ENCODE measurements around the gene SLC30A5.
A peak's percentile ranks its signal among the peaks of the same experiment; 100 is the strongest.
"Not testable (repeated sequence)": the region's sequence is repeated elsewhere in the genome, so short reads cannot be mapped to it uniquely, and the experiment has no call there.

SLC30A5 gene

DNA sequence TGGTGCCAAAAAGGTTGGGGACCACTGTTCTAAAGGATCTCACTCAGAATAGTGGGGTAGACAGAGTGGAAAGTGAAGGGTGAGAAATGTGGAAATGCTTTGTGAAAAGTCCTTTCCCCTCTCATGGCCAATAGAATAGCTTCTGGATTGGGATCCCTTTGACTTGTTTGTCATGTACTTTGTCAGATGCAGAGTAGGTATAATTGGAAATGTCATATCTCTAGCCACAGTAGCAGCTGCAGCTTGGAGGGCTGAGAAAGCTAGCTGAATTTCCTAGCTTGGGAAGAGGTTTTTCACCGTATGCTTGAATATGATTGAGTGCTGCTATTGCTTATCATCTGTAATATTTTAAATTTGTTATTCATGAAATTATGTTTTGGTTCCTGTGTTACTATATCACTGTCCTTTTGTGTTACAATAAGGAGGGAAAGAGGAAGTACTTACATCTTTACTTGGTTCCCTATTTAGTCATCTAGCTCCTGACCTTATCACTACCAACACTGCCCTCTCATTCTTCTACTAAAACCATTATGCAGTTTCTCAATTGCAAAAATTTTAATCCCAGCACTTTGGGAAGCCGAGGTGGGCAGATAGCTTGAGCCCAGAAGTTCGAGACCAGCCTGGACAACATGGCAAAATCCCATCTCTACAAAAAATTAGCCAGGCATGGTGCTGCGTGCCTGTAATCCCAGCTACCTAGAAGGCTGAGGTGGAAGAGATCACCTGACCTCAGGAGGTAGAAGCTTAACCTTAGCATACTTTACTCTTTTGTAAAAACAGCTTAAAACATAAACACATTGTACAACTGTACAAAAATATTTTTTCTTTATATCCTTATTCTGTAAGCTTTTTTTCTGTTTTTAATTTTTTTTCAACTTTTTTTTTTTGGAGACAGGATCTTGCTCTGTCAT, 12.4 kb downstream of the SLC30A5 start:
- DNase-seq = no peak

DNA sequence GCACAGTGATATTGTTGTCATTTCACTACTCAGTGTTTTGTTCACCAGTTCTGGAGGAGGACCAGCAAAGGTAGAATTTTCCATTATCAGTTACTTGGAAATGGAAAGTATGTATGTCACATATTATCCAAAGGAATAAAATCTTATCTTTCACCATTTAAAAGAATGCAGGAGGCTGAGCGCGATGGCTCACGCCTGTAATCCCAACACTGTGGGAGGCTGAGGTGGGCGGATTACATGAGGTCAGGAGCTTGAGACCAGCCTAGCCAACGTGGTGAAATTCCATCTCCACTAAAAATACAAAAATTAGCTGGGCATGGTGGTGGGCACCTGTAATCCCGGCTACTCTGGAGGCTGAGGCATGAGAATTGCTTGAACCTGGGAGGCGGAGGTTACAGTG, 14.6 kb downstream of the SLC30A5 start:
- DNase-seq = not testable (repeated sequence)

DNA sequence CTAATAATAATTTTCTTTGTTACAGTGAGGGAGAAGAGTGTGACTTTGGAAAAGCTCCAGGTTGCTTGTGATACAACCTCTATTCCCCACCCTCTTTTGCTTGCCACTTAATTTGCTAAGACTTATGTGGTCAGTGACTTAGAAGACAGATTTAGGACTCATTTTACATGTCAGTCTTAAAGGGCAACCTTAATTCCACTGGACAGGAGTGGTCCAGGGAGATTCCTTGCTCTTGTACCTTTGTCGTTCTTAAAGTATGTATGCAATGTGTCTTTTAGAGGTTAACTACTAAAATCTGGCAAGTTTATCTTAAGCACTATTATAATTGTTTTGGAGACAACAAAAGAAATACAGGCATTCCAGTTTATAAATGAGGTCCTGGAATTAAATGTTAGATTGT, 20.0 kb downstream of the SLC30A5 start:
- DNase-seq = no peak

DNA sequence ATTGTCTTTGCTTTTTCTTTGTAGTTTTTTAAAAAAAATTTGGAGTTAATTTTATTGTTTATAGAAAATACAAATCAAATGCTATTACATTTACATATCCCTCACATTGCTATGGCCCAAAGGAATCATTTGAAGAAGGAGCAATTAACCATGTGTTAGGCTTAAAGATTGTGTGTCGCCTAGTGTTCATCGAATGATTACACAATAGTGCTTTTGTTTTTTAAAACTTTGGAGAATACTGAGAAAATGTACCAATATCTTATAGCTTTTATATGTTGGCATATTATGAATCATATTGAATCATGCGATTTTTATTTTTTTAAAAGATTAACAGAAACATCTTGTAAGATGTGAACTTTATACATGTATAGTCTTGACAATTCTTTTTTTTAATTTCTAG, 21.7 kb downstream of the SLC30A5 start:
- no peak for DNase-seq

DNA sequence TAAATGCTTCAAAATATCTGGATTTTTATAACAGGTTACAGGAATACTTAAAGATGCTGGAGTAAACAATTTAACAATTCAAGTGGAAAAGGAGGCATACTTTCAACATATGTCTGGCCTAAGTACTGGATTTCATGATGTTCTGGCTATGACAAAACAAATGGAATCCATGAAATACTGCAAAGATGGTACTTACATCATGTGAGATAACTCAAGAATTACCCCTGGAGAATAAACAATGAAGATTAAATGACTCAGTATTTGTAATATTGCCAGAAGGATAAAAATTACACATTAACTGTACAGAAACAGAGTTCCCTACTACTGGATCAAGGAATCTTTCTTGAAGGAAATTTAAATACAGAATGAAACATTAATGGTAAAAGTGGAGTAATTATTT, 35.6 kb downstream of the SLC30A5 start:
- peak; percentile 63 for DNase-seq

DNA sequence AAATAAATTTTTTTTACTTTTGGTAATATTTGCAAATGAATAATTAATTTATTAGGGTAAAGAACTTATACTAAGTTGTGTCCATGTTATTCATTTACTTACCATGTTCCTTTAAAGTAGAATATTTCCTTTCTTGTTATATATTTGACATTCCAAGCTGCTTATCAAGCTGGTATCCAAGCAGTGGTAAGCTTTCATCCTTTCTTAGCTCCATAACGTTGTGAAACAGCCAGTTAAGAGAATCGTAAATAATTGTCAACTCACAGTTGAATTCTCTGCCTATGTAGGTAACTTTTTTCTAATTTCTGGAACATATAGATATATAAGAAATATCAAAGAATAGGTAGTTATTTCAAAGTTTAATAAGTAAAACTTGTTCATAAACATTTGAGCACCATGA, 36.4 kb downstream of the SLC30A5 start:
- no peak for DNase-seq

DNA sequence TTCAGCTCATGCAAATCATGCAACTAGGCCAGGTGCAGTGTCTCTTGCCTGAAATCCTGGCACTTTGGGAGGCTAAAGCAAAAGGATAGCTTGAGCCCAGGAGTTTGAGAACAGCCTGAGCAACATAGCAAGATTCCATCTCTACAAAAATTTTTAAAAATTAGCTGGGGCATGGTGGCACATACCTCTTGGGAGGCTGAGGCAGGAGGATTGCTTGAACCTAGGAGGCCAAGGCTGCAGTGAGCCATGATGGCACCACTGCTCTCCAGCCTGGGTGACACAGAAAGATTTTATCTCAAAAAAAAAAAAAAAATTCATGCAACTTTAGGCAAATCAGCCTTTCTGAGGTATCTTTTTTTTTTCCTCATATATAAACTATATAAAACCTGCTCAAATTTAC, 37.5 kb downstream of the SLC30A5 start:
- DNase-seq = no peak

DNA sequence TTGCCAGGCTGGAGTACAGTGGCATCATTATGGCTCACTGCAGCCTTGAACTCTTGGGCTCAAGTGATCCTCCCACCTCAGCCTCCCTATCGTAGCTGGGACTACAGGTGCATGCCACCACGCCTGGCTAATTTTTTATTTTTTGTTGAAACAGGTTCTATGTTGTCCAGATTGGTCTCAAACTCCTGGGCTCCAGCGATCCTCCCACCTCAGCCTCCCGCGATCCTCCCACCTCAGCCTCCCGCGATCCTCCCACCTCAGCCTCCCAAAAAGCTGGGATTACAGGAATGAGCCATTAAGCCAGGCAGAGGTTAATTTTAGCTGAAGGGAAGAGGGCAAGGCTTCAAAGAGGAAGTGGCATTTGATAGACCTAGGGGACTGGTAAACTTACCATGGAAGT, 40.3 kb downstream of the SLC30A5 start:
- no peak for DNase-seq

DNA sequence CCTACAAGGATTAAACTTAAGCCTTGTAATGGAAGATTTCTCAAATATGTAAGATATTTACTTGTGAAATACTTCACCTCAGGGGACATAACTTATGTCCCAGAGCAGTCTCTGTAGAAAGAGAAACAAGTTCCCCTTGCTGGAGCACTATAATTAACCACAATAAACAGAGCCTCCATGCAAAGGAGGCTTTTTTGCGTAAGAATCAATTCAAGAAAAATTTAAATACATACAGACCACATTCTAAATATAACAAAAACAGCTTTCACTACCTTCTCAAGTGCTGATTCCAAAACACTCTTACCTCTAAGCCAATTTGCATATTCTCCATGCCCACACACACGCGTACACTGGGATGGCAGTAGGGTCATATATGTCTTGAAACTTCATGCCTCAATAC, 42.5 kb downstream of the SLC30A5 start:
- peak; percentile 9 for DNase-seq

DNA sequence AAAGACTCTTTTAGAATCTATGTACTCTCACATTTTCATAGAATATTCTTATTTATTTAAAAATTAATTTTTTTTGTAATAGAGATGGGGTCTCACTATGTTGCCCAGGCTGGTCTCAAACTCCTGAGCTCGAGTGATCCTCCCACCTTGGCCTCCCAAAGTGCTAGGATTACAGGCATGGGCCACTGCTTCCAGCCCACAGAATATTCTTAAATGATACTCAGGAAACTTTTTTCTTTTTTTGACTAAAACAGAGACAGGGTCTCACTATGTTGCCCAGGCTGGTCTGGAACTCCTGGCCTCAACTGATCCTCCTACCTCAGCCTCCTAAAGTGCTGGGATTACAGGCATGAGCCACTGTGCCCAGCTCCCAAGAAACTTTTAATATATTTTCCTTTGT, 43.4 kb downstream of the SLC30A5 start:
- DNase-seq = not testable (repeated sequence)

DNA sequence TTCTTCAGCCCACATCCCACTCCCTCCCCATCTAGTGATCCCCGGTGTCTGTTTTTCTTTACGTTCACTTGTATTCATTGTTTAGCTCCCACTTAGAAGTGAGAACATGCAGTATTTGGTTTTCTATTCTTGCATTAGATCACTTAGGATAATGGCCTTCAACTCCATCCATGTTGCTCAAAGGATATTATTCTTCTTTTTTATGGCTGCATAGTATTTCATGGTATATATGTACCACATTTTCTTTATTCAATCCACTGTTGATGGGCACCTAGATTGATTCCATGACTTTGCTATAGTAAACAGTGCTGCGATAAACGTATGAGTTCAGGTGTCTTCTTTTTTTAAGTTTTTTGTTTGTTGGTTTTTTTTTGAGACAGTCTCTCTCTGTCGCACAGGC, 44.0 kb downstream of the SLC30A5 start:
- no peak for DNase-seq

DNA sequence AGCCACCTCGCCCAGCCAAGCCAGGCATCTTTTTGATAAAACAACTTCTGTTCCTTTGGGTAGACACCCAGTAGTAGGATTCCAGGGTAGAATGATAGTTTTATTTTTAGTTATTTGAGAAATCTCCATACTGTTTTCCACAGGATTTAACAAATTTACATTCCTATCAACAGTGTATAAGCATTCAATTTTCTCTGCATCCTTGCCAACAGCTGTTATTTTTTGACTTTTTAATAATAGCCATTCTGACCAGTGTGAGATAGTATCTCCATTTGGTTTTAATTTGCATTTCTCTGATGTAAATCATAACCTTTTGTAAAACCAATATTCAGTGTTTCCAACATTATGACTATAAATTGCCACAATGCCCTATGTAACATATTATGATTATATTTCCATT, 45.0 kb downstream of the SLC30A5 start:
- no peak for DNase-seq

DNA sequence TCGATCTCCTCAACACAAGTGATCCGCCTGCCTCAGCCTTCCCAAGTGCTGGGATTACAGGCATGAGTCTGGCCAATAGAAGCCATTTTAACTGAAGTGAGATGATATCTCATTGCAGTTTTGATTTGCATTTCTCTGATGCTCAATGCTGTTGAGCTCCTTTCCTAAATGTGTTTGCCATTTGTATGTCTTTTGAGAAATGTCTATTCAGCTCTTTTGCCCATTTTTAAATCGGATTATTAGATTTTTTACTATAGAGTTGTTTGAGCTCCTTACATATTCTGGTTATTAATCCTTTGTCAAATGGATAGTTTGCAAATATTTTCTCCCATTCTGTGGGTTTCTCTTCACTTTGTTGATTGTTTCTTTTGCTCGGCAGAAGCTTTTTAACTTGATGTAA, 46.4 kb downstream of the SLC30A5 start:
- not testable (repeated sequence) for DNase-seq

DNA sequence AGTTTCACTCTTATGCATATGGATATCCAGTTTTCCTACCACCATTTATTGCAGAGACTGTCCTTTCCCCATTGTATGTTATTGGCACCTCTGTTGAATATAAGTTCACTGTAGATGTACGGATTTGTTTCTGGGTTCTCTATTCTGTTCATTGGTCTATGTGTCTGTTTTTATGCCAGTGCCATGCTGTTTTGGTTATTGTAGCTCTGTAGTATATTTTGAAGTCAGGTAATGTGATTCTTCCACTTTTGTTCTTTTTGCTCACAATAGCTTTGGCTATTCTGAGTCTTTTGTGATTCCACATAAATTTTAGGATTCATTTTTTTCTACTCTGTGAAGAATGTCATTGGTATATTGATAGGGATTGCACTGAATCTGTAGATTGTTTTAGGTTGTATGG, 47.0 kb downstream of the SLC30A5 start:
- DNase-seq = no peak

DNA sequence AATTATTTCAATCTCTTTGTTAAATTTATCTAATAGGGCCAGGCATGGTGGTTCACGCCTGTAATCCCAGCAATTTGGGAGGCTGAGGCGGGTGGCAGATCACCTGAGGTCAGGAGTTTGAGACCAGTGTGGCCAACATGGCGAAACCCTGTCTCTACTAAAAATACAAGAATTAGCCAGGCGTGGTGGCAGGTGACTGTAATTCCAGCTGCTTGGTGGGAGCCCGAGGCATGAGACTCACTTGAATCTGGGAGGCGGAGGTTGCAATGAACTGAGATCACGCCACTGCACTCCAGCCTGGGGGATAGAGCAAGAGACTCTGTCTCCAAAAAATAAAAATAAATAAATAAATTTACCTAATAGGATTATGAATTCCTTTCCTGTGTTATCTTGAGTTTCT, 54.8 kb downstream of the SLC30A5 start:
- DNase-seq = not testable (repeated sequence)

DNA sequence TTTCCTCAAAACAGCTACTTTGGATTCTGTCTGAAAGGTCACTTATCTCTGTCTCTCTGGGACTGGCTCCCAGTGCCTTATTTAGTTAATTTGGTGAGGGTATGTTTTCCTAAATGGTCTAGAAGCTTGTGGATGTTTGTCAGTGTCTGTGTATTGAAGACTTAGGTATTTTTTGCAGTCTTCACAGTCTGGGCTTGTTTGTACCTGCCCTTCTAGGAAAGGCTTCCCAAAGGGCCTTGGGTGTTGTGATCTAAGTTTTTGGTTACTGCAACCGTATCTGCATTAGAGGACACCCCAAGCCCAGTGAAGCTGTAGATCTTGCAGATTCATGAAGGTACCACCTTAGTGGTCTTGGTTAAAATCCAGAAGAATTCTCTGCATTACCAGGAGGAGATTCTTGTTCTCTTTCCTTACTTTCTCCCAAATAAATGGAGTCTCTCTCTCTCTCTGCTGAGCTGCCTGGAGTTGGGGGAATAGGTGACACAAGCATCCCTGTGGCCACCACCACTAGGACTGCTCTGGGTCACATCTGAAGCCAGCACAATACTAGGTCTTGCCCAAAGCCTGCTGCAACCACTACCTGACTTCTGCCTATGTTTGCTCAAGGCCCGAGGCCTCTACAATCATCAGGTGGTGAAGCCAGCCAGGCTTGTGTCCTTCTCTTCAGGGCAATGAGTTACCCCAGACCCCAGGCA, 55.3 kb downstream of the SLC30A5 start:
- DNase-seq = no peak

DNA sequence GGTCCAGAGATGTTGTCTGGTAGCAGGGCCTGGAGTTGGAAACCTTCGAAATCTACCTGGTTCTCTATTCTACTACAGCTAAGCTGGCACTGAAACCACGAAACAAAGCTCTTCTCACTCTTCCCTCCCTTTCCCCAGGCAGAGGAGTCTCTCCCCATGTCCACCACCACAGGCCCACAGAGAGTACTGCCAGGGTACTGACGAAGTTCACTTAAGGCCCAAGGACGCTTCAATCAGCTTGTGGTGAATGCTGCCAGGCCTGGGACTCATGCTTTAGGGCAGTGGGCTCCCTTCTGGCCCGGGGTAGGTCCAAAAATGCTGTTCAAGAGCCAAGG, 55.8 kb downstream of the SLC30A5 start:
- DNase-seq = no peak

DNA sequence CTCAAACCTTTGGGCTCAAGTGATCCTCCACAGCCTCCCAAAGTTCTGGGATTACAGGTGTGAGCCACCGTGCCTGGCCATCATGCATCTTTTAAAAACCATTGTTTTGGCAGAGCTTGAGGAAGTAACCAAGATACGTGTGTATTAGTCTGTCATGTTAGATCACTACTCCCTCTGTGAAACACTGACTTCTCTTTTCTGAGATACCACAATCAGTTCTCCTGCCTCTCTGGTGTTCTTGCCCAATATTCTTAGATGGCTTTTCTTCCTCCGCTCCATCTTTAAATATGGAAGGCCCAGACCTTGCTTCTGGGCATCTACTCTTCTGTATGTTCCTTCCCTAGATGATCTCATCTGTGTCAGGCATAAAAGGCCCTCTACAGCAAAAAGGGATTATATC, 58.9 kb downstream of the SLC30A5 start:
- DNase-seq = no peak

DNA sequence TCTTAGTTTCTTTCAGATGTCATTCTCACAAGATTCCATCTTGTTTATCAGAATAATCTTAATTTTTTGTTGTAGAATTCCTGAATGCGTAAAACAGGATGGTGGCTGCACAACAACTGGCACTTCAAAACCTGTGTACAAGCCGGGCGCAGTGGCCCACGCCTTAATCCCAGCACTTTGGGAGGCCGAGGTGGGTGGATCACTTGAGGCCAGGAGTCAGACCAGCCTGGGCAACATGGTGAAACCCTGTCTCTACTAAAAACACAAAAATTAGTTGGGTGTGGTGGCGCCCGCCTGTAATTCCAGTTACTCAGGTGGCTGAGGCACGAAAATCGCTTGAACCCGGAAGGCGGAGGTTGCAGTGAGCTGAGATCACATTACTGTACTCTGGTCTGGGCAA, 62.6 kb downstream of the SLC30A5 start:
- no peak for DNase-seq

DNA sequence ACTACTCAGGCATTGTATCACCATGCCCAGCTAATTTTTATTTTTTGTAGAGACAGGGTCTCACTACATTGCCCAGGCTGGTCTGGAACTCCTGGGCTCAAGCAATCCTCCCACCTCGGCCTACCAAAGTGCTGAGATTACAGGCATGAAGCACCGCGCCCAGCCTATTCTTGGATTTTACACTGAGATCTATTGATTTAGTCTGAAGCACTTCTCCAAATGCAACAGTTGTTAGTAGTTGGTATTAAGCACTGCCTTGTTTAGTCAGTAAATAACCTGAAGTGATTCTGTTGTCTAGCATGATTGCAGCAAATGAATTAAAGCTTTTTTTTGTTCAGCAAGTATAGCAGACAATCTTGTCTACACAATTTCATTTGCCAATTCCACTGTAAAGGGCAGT, 64.2 kb downstream of the SLC30A5 start:
- DNase-seq = no peak

DNA sequence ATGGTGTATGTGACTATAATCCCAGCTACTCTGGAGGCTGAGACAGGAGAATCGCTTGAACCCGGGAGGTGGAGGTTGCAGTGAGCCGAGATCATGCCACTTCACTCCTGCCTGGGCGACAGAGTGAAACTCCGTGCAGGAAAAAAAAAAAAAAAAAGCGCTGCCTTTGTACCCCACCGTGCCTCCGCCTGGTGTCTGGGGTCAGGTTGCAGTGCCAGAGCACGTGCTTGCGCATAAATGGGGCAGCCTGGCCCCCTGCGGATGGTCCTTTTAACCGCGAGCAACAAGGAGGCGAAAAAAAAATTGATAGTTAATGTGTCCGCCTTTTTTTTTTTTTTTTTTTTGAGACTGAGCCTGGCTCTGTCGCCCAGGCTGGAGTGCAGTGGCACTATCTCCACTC, 66.8 kb downstream of the SLC30A5 start:
- no peak for DNase-seq

DNA sequence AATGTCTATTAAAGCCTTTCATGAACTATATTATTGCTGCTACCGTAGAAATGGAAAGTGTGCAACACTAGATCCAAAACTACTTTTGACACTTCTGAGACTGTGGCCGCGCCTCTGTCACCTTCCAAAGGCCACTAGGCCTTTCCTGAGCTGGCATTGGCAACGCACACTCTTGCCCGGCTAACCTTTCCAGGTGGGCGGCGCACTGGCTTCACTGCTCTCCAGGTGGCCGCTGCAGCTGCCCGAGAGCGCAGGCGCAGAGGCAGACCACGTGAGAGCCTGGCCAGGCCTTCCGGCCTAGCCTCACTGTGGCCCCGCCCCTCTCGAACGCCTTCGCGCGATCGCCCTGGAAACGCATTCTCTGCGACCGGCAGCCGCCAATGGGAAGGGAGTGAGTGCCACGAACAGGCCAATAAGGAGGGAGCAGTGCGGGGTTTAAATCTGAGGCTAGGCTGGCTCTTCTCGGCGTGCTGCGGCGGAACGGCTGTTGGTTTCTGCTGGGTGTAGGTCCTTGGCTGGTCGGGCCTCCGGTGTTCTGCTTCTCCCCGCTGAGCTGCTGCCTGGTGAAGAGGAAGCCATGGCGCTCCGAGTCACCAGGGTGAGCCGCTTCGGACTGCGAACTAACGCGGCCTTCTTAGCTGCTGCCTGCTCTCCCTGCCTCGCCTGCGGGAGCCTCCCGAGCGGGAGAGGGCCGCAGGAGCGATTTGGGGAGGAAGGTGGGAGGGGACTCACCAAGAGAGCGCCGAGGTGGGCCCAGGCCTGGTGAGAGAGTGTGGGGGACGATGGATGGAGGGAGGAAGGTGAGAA, 73.1 kb downstream of the SLC30A5 start, which contains the start of gene CCNB1:
Gene CCNB1, plus strand, starts transcription at position 465 of the 807 bp plus-strand sequence. Its CDS starts 113 bp downstream, at position 578.
- DNase-seq = peak; percentile 97

DNA sequence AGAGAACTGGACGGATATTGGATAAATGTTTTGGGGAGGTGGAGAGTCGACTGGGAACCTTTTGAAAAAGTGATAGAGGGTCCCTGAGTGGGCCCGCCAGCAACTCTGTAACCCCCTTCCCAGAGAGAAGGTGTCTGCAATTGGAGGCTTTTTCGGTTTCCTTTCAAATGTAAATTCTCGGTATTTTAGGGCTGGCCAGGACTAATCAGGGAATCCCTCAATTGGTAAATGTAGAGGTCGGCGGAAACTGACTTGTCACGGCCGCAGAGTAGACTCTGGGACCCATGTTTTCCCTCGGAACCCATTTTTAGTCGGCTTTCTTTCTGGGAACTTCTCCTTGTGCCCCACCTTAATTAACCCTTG, 73.7 kb downstream of the SLC30A5 start:
- no peak for DNase-seq

DNA sequence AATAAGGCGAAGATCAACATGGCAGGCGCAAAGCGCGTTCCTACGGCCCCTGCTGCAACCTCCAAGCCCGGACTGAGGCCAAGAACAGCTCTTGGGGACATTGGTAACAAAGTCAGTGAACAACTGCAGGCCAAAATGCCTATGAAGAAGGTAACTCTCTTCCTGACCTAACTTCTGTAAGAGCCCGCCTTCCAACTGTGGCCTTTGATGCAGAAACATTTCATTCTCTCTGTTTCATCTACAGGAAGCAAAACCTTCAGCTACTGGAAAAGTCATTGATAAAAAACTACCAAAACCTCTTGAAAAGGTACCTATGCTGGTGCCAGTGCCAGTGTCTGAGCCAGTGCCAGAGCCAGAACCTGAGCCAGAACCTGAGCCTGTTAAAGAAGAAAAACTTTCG, 74.1 kb downstream of the SLC30A5 start:
- DNase-seq = no peak

Data from fibroblast of upper back skin (primary cell).